ENCODE results near the gene MAN1A1.

MAN1A1 gene

GRCh38 chr6:119280668-119281067 is 68.9 kb downstream of the MAN1A1 start:
- no peaks in the 10 kb centered on the region for H3K79me2 ChIP-seq (ENCODE audit: insufficient read depth, low read depth)
- H4K20me1 ChIP-seq (ENCODE audit: insufficient read depth): no peaks in the 10 kb centered on the region
- H3K4me1 ChIP-seq (ENCODE audit: low read depth, poor library complexity, severe bottlenecking): no peaks in the 10 kb centered on the region
- no peak overlapping the region for H3K4me2 ChIP-seq
- H3K9ac ChIP-seq: no peak overlapping the region
- no peak overlapping the region for H2AFZ ChIP-seq (ENCODE audit: low read depth)
- H3K36me3 ChIP-seq (ENCODE audit: insufficient read depth): no peaks in the 10 kb centered on the region
- H3K27ac ChIP-seq: no peak overlapping the region
- no peak overlapping the region for H3K4me3 ChIP-seq (IDR thresholded peaks at IDR 0.05; ENCODE audit: insufficient read depth, low read depth, low read length)
- no peak for TF ChIP-seq CTCF (conservative IDR thresholded peaks at IDR 0.05; ENCODE audit: low read depth, low read length)
- H3K27me3 ChIP-seq (ENCODE audit: insufficient read depth, low read depth): no peaks in the 10 kb centered on the region

GRCh38 chr6:119280080-119280479 is 69.5 kb downstream of the MAN1A1 start:
- H3K27me3 ChIP-seq (ENCODE audit: insufficient read depth, low read depth): no peaks in the 10 kb centered on the region
- no peak overlapping the region for H3K9ac ChIP-seq
- H3K4me2 ChIP-seq: no peak overlapping the region
- no peaks in the 10 kb centered on the region for H3K79me2 ChIP-seq (ENCODE audit: insufficient read depth, low read depth)
- H3K27ac ChIP-seq: no peak overlapping the region
- H3K36me3 ChIP-seq (ENCODE audit: insufficient read depth): no peaks in the 10 kb centered on the region
- TF ChIP-seq CTCF (conservative IDR thresholded peaks at IDR 0.05; ENCODE audit: low read depth, low read length): no peak
- no peak overlapping the region for H2AFZ ChIP-seq (ENCODE audit: low read depth)
- no peaks in the 10 kb centered on the region for H4K20me1 ChIP-seq (ENCODE audit: insufficient read depth)
- no peaks in the 10 kb centered on the region for H3K4me1 ChIP-seq (ENCODE audit: low read depth, poor library complexity, severe bottlenecking)
- H3K4me3 ChIP-seq (IDR thresholded peaks at IDR 0.05; ENCODE audit: insufficient read depth, low read depth, low read length): no peak overlapping the region

GRCh38 chr6:119278625-119279024 is 70.9 kb downstream of the MAN1A1 start:
- no peak overlapping the region for H3K4me3 ChIP-seq (IDR thresholded peaks at IDR 0.05; ENCODE audit: insufficient read depth, low read depth, low read length)
- H3K27me3 ChIP-seq (ENCODE audit: insufficient read depth, low read depth): no peaks in the 10 kb centered on the region
- no peaks in the 10 kb centered on the region for H3K4me1 ChIP-seq (ENCODE audit: low read depth, poor library complexity, severe bottlenecking)
- no peaks in the 10 kb centered on the region for H4K20me1 ChIP-seq (ENCODE audit: insufficient read depth)
- H3K9ac ChIP-seq: no peak overlapping the region
- no peaks in the 10 kb centered on the region for H3K79me2 ChIP-seq (ENCODE audit: insufficient read depth, low read depth)
- no peak for TF ChIP-seq CTCF (conservative IDR thresholded peaks at IDR 0.05; ENCODE audit: low read depth, low read length)
- no peaks in the 10 kb centered on the region for H3K36me3 ChIP-seq (ENCODE audit: insufficient read depth)
- no peak overlapping the region for H3K27ac ChIP-seq
- H3K4me2 ChIP-seq: no peak overlapping the region
- H2AFZ ChIP-seq (ENCODE audit: low read depth): no peak overlapping the region

GRCh38 chr6:119277052-119277451 is 72.5 kb downstream of the MAN1A1 start:
- Histone ChIP-seq H3K36me3 (ENCODE audit: insufficient read depth) (no peaks in the 10 kb centered on the region), H3K79me2 (ENCODE audit: insufficient read depth, low read depth) (no peaks in the 10 kb centered on the region), H2AFZ (ENCODE audit: low read depth) (no peak overlapping the region), H3K27ac (no peak overlapping the region), H3K4me1 (ENCODE audit: low read depth, poor library complexity, severe bottlenecking) (no peaks in the 10 kb centered on the region), H3K4me3 (IDR thresholded peaks at IDR 0.05; ENCODE audit: insufficient read depth, low read depth, low read length) (no peak overlapping the region), H4K20me1 (ENCODE audit: insufficient read depth) (no peaks in the 10 kb centered on the region), H3K4me2 (no peak overlapping the region), H3K9ac (no peak overlapping the region), H3K27me3 (ENCODE audit: insufficient read depth, low read depth) (no peaks in the 10 kb centered on the region)
- TF ChIP-seq CTCF (conservative IDR thresholded peaks at IDR 0.05; ENCODE audit: low read depth, low read length): no peak

GRCh38 chr6:119276211-119276610 is 73.3 kb downstream of the MAN1A1 start:
- Histone ChIP-seq H3K27ac (no peak overlapping the region), H2AFZ (ENCODE audit: low read depth) (no peak overlapping the region), H3K36me3 (ENCODE audit: insufficient read depth) (no peaks in the 10 kb centered on the region), H3K4me1 (ENCODE audit: low read depth, poor library complexity, severe bottlenecking) (no peaks in the 10 kb centered on the region), H3K4me3 (IDR thresholded peaks at IDR 0.05; ENCODE audit: insufficient read depth, low read depth, low read length) (no peak overlapping the region), H3K9ac (no peak overlapping the region), H3K27me3 (ENCODE audit: insufficient read depth, low read depth) (no peaks in the 10 kb centered on the region), H4K20me1 (ENCODE audit: insufficient read depth) (no peaks in the 10 kb centered on the region), H3K79me2 (ENCODE audit: insufficient read depth, low read depth) (no peaks in the 10 kb centered on the region), H3K4me2 (no peak overlapping the region)
- TF ChIP-seq CTCF (conservative IDR thresholded peaks at IDR 0.05; ENCODE audit: low read depth, low read length): no peak
